IMR-90 (cell line): ENCODE data around the gene SH3RF3. TPM values are rescaled to one million over a fixed set of nuclear protein-coding genes. Genes with fewer than 3 reads are reported as not detected.

Source experiments
- ATAC-seq: fragments of 200-7000 bp; cut with Tn5 transposase; 2 replicates; pipeline ENCODE4 v1.9.1; 2020; ENCODE audit warnings: low read depth, mild to moderate bottlenecking, moderate library complexity
- BruUV-seq: library from RNA; stranded (reverse); fragments of 400-500 nt; replicated peaks from 2 replicates; lab custom pipeline; 2021; lab: Mats Ljungman, UMichigan
- CTCF ChIA-PET: fragments of 300-600 bp; formaldehyde crosslinking; extraction: SDS; loops from one replicate; lab custom pipeline; 2021; ENCODE audit warnings: antibody characterized with exemption; lab: Yijun Ruan, JAX
- POLR2A ChIA-PET: fragments of 300-600 bp; sonication (Branson Sonifier 250); formaldehyde crosslinking; loops from one replicate; lab custom pipeline; 2022; ENCODE audit warnings: antibody characterized with exemption; ENCODE audit not compliant: unreplicated experiment; lab: Charles Lee
- DNase-seq: peaks from one replicate; pipeline ENCODE4 v3.0.0; 2013
- H2AFZ ChIP-seq: replicated peaks from 2 replicates; pipeline ENCODE3; 2013; ENCODE audit warnings: low read length, mild to moderate bottlenecking; ENCODE audit not compliant: poor library complexity
- H2AK5ac ChIP-seq: 2 replicates; pipeline ENCODE4 v1.6.1; 2013; ENCODE audit warnings: low read depth, low read length, inconsistent platforms
- H2AK9ac ChIP-seq: replicated peaks from 2 replicates; pipeline ENCODE3; 2013; ENCODE audit warnings: mild to moderate bottlenecking, low read depth, low read length, moderate library complexity; ENCODE audit not compliant: poor library complexity
- H2BK120ac ChIP-seq: 2 replicates; pipeline ENCODE4 v1.6.1; 2013; ENCODE audit warnings: low read depth, low read length, inconsistent platforms
- H2BK15ac ChIP-seq: 3 replicates; pipeline ENCODE4 v1.6.1; 2013; ENCODE audit warnings: low read depth, low read length, inconsistent platforms
- H2BK20ac ChIP-seq: 2 replicates; pipeline ENCODE4 v1.6.1; 2013; ENCODE audit warnings: low read depth, mild to moderate bottlenecking, inconsistent platforms, low read length, moderate library complexity
- H2BK5ac ChIP-seq: 2 replicates; pipeline ENCODE4 v1.6.1; 2013; ENCODE audit warnings: mild to moderate bottlenecking, low read depth, low read length, inconsistent platforms; ENCODE audit not compliant: poor library complexity, severe bottlenecking
- H3K14ac ChIP-seq: replicated peaks from 2 replicates; pipeline ENCODE4 v1.6.1; 2013; ENCODE audit warnings: low read depth, low read length, inconsistent platforms
- H3K18ac ChIP-seq: 2 replicates; pipeline ENCODE4 v1.6.1; 2013; ENCODE audit warnings: low read depth, low read length, control low read depth
- H3K23ac ChIP-seq: 2 replicates; pipeline ENCODE4 v1.6.1; 2013; ENCODE audit warnings: low read depth, low read length, inconsistent platforms
- H3K27ac ChIP-seq: 2 replicates; pipeline ENCODE4 v1.5.1; 2013; ENCODE audit warnings: mild to moderate bottlenecking, control low read depth, low read length; ENCODE audit not compliant: insufficient read depth
- H3K27me3 ChIP-seq: 2 replicates; pipeline ENCODE4 v1.6.1; 2013; ENCODE audit warnings: low read length; ENCODE audit not compliant: control insufficient read depth, insufficient read depth
- H3K36me3 ChIP-seq: 2 replicates; pipeline ENCODE4 v1.6.1; 2013; ENCODE audit warnings: low read length, mixed read lengths; ENCODE audit not compliant: control insufficient read depth, insufficient read depth
- H3K4ac ChIP-seq: 2 replicates; pipeline ENCODE4 v1.6.1; 2013; ENCODE audit warnings: low read depth, low read length, inconsistent platforms
- H3K4me1 ChIP-seq: 2 replicates; pipeline ENCODE4 v1.6.1; 2013; ENCODE audit warnings: low read length, mixed read lengths; ENCODE audit not compliant: control insufficient read depth, insufficient read depth
- H3K4me2 ChIP-seq: 2 replicates; pipeline ENCODE4 v1.6.1; 2013; ENCODE audit warnings: low read depth, mild to moderate bottlenecking, control low read depth, low read length, moderate library complexity
- H3K4me3 ChIP-seq: 2 replicates; pipeline ENCODE4 v1.5.1; 2013; ENCODE audit warnings: low read depth, mild to moderate bottlenecking, control low read depth, low read length, moderate library complexity; ENCODE audit not compliant: insufficient read depth
- H3K56ac ChIP-seq: 2 replicates; pipeline ENCODE4 v1.6.1; 2013; ENCODE audit warnings: low read length, inconsistent platforms; ENCODE audit not compliant: insufficient read depth; ENCODE audit errors: extremely low read depth
- H3K79me1 ChIP-seq, 2 experiments: 2 replicates each; pipeline ENCODE4 v1.6.1; 2013; ENCODE audit warnings: low read length in 2 of 2, inconsistent platforms in 1 of 2, low read depth in 1 of 2
- H3K9ac ChIP-seq: 2 replicates; pipeline ENCODE4 v1.6.1; 2013; ENCODE audit warnings: low read depth, low read length, control low read depth
- H3K9me1 ChIP-seq: 2 replicates; pipeline ENCODE4 v1.6.1; 2013; ENCODE audit warnings: low read length, inconsistent platforms; ENCODE audit not compliant: insufficient read depth
- H3K9me3 ChIP-seq: 2 replicates; pipeline ENCODE4 v1.6.1; 2013; ENCODE audit warnings: low read length; ENCODE audit not compliant: control insufficient read depth, insufficient read depth
- H4K20me1 ChIP-seq: 2 replicates; pipeline ENCODE4 v1.6.1; 2013; ENCODE audit warnings: low read length, inconsistent platforms; ENCODE audit not compliant: insufficient read depth
- H4K5ac ChIP-seq: 2 replicates; pipeline ENCODE4 v1.6.1; 2013; ENCODE audit warnings: mild to moderate bottlenecking, low read depth, low read length, control low read depth
- H4K8ac ChIP-seq, 2 experiments: 2 replicates each; pipeline ENCODE4 v1.6.1; 2013; ENCODE audit warnings: low read depth in 2 of 2, low read length in 2 of 2, control low read depth in 1 of 2, inconsistent platforms in 1 of 2
- H4K91ac ChIP-seq: 2 replicates; pipeline ENCODE4 v1.6.1; 2013; ENCODE audit warnings: low read depth, low read length, inconsistent platforms; ENCODE audit not compliant: insufficient read depth
- BHLHE40 ChIP-seq: fragments of 150-350 bp; IDR thresholded peaks from 2 replicates; pipeline ENCODE4 v1.6.1; 2016; ENCODE audit warnings: mild to moderate bottlenecking, low read depth, low read length
- CHD1 ChIP-seq: IDR thresholded peaks from 2 replicates; pipeline ENCODE4 v1.6.1; 2012; ENCODE audit warnings: low read depth, low read length, improper control_type of control experiment
- CTCF ChIP-seq: conservative IDR thresholded peaks from 2 replicates; pipeline ENCODE4 v1.5.1; 2012; ENCODE audit warnings: mild to moderate bottlenecking, low read depth, low read length, improper control_type of control experiment
- ELK1 ChIP-seq: fragments of 150-350 bp; IDR thresholded peaks from 2 replicates; pipeline ENCODE4 v1.6.1; 2016; ENCODE audit warnings: low read depth, mild to moderate bottlenecking, low read length, moderate library complexity, borderline replicate concordance
- MAFK ChIP-seq: IDR thresholded peaks from 2 replicates; pipeline ENCODE4 v1.6.1; 2012; ENCODE audit warnings: low read depth, low read length, improper control_type of control experiment
- MXI1 ChIP-seq: IDR thresholded peaks from 2 replicates; pipeline ENCODE4 v1.6.1; 2012; ENCODE audit warnings: low read depth, mild to moderate bottlenecking, low read length, moderate library complexity, borderline replicate concordance
- NFE2L2 ChIP-seq: fragments of 150-350 bp; IDR thresholded peaks from 2 replicates; pipeline ENCODE4 v1.6.1; 2016; ENCODE audit warnings: low read depth, mild to moderate bottlenecking, low read length
- POLR2A ChIP-seq: IDR thresholded peaks from 2 replicates; pipeline ENCODE4 v1.6.1; 2012; ENCODE audit warnings: mild to moderate bottlenecking, low read depth, low read length
- RAD21 ChIP-seq: IDR thresholded peaks from 2 replicates; pipeline ENCODE4 v1.6.1; 2012; ENCODE audit warnings: low read length, improper control_type of control experiment
- RCOR1 ChIP-seq: IDR thresholded peaks from 2 replicates; pipeline ENCODE4 v1.6.1; 2012; ENCODE audit warnings: mild to moderate bottlenecking, low read length, improper control_type of control experiment; ENCODE audit not compliant: insufficient replicate concordance
- RFX5 ChIP-seq: IDR thresholded peaks from 2 replicates; pipeline ENCODE4 v1.8.0; 2012; ENCODE audit warnings: low read depth, mild to moderate bottlenecking, low read length, moderate library complexity
- SMC3 ChIP-seq: fragments of 150-350 bp; IDR thresholded peaks from 2 replicates; pipeline ENCODE4 v1.6.1; 2016; ENCODE audit warnings: low read depth, mild to moderate bottlenecking, antibody characterized with exemption, low read length, moderate library complexity
- USF2 ChIP-seq: fragments of 150-350 bp; IDR thresholded peaks from 2 replicates; pipeline ENCODE4 v1.6.1; 2017; ENCODE audit warnings: mild to moderate bottlenecking, antibody characterized with exemption, low read length, low read depth
- WGBS, 2 experiments: methylation state at CpG; one replicate each; pipeline versions ENCODE4 v1.1.5 to v1.1.7; 2013; ENCODE audit warnings: missing lambda C conversion rate in 2 of 2; ENCODE audit not compliant: insufficient read length in 1 of 2; ENCODE audit errors: extremely low coverage in 2 of 2; 5-methylcytosine and 5-hydroxymethylcytosine counted together
- dilution Hi-C: fragments of 300-500 bp; cut with HindIII; formaldehyde crosslinking; loops from one replicate; pipeline ENCODE4 v1.14.3; 2018; ENCODE audit warnings: low sequenced_read_pairs; ENCODE audit not compliant: unreplicated experiment
- in situ Hi-C: fragments of 300-500 bp; cut with MboI; formaldehyde crosslinking; loops from 3 replicates; pipeline ENCODE4 v1.14.3; 2019; ENCODE audit warnings: low sequenced_read_pairs, inconsistent platforms, mixed read lengths
- intact Hi-C: fragments of 100-400 bp; cut with micrococcal nuclease; formaldehyde crosslinking; loops from 2 replicates; pipeline ENCODE4 v1.10.0; 2022
- polyA plus RNA-seq, 3 experiments: library from polyadenylated mRNA; depleted of rRNA; stranded (reverse); fragments of >200 nt; gene quantifications; 2 replicates each; pipeline ENCODE4 v1.2.3, GENCODE V29; 2012; ENCODE audit warnings: low replicate concordance in 1 of 3
- total RNA-seq: library from RNA; depleted of rRNA; stranded (reverse); fragments of >200 nt; gene quantifications from 2 replicates; pipeline ENCODE4 v1.2.3, GENCODE V29; 2012

The SH3RF3 gene
- total and polyA plus RNA-seq, 2 of the 4 experiments (the other 2 are of a cell fraction), result 3.4 to 5.3 TPM

- H3K4me3 ChIP-seq, result peak overlapping the region; percentile 2
- TF ChIP-seq SMC3 (peak; percentile 26; the same call in 1 of the 2 replicates), ELK1 (no peak), NFE2L2 (no peak), RAD21 (peak; percentile 31), USF2 (peak; percentile 61), BHLHE40 (peak; percentile 95), CHD1 (no peak), RCOR1 (no peak), MAFK (no peak), RFX5 (no peak), CTCF (peak; percentile 42), MXI1 (peak; percentile 58; the same call in 1 of the 2 replicates), POLR2A (peak; percentile 53; the same call in 1 of the 2 replicates)
Observed at GRCh38 chr2:109318150-109318948, 189.3 kb downstream of the SH3RF3 start.

More at GRCh38 chr2:109318150-109318948, 189.3 kb downstream of the SH3RF3 start:
- H3K27me3 ChIP-seq, result no peaks in the 10 kb centered on the region
- peak overlapping the region; percentile 73 for H3K27ac ChIP-seq
- POLR2A ChIA-PET, result no interaction called here
- CTCF ChIA-PET, result interaction anchor here (1.0 kb wide), 1 partner anchor 192 kb away, joined by 4 read pairs; no protein-coding TSS in a partner anchor
- peak overlapping the region; percentile 83; the same call in 2 of the 3 replicates for H2BK15ac ChIP-seq
- H3K23ac ChIP-seq, result peak overlapping the region; percentile 84
- peak overlapping the region; percentile 73 for H3K4me2 ChIP-seq
- H2BK5ac ChIP-seq, result peak overlapping the region; percentile 46
- no peaks in the 10 kb centered on the region for H3K36me3 ChIP-seq
- DNase-seq (peak; percentile 98), ATAC-seq (peak; percentile 60)
- peak overlapping the region; percentile 80 for H2AFZ ChIP-seq
- H3K18ac ChIP-seq, result peak overlapping the region; percentile 15
- peak overlapping the region; percentile 34 for H4K5ac ChIP-seq
- peak overlapping the region; percentile 84 for H3K14ac ChIP-seq
- H3K9me3 ChIP-seq, result no peaks in the 10 kb centered on the region
- peaks cover 50 to 88% of the 10 kb centered on the region in 2 experiments for H3K79me1 ChIP-seq
- intact Hi-C loops, result loop anchor here (2.0 to 5.0 kb wide), 2 partner anchors 76 to 190 kb away; partner anchors contain the start of gene SH3RF3
- peaks cover 48% of the 10 kb centered on the region for H3K9me1 ChIP-seq
- BruUV-seq, result no TSS peak
- H2AK5ac ChIP-seq, result peak overlapping the region; percentile 92
- peak overlapping the region; percentile 83 for H2BK20ac ChIP-seq
- in situ Hi-C loops, result no loop called here
- H2AK9ac ChIP-seq, result peak overlapping the region; percentile 78
- peak overlapping the region; percentile 81 for H2BK120ac ChIP-seq
- peaks cover 53% of the 10 kb centered on the region for H4K20me1 ChIP-seq
- peak overlapping the region; percentile 83 for H4K91ac ChIP-seq
- dilution Hi-C loops, result no loop called here
- peaks cover 41% of the 10 kb centered on the region for H3K4me1 ChIP-seq
- H3K56ac ChIP-seq, result peak overlapping the region; percentile 74
- WGBS, 2 experiments, result 0% methylated on average over 8 of the region's 22 CpGs; no CpG with 5 or more reads in 1 of the 2 experiments
- H3K9ac ChIP-seq, result peak overlapping the region; percentile 17
- H3K4ac ChIP-seq, result peak overlapping the region; percentile 89
- H4K8ac ChIP-seq, result peak overlapping the region; percentile 57 to 70
